SU-DHL-6 (cell line): Measurements from ENCODE around the gene ANO2.

Experiments
- EZH2phosphoT487 ChIP-seq: fragments of 200-600 bp; sonication (generic), shearing (Covaris generic); conservative IDR thresholded peaks from 2 replicates; pipeline ENCODE4 v1.6.1; 2018; ENCODE audit warnings: mild to moderate bottlenecking, antibody characterized with exemption, low read length, moderate library complexity, mixed read lengths
- TF ChIP-seq, protein P1 (sequence below): fragments of 200-600 bp; sonication (generic); IDR thresholded peaks from one replicate; pipeline ENCODE4 v1.5.1; 2017; ENCODE audit warnings: antibody characterized with exemption, mild to moderate bottlenecking, low read length, moderate library complexity; ENCODE audit not compliant: insufficient read depth, poor library complexity, severe bottlenecking

DNA sequence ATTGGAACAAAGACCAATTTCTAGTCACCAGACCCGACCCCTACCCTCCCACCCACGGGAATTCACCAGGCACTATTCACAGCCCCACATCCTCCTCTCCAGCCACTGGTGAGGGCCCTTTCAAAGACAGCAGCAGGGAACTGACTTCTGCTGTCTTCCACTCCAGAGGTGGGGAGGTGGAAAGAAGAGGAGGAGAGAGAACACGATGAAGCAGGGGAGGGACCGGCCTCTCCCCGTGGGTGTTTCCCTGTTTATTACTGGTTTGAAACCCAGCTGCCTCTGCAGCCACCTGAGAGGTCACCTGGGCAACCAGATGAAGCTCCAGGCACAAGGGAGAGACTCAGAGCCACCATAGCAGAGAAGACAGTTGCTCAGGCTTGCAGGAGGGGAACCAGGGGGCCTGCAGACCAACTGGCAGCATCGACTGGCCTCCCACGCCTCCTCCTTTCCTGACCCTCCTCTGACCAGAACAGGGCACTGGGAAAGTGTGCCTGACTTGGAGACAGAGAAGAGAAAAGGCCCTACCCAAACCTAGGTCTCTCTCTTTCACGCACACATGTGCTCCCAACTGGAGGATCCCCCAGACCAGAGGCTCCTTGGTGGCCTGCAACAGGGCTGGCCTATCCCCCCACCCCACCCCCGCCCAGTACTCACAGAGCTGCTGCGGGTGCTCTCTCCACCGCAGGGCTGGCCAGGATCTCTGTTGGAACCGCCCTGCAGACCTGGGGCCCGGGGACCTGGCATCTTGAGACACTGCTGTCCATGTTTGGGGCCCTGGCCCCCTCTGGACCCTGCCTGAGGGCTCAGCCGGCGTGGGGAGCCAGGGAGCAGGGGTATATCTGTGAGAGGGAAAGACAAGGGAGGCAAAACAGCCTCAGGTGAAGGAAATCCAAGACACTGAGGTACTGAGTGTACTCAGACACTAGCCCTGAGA is 22.8 kb downstream of the ANO2 start:
- TF ChIP-seq, protein P1, sequence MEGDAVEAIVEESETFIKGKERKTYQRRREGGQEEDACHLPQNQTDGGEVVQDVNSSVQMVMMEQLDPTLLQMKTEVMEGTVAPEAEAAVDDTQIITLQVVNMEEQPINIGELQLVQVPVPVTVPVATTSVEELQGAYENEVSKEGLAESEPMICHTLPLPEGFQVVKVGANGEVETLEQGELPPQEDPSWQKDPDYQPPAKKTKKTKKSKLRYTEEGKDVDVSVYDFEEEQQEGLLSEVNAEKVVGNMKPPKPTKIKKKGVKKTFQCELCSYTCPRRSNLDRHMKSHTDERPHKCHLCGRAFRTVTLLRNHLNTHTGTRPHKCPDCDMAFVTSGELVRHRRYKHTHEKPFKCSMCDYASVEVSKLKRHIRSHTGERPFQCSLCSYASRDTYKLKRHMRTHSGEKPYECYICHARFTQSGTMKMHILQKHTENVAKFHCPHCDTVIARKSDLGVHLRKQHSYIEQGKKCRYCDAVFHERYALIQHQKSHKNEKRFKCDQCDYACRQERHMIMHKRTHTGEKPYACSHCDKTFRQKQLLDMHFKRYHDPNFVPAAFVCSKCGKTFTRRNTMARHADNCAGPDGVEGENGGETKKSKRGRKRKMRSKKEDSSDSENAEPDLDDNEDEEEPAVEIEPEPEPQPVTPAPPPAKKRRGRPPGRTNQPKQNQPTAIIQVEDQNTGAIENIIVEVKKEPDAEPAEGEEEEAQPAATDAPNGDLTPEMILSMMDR: no peak
- no peak for TF ChIP-seq EZH2phosphoT487
